GM12878 (cell line): ENCODE results near the gene B3GALNT1.

Experiments used
- BHLHE40 ChIP-seq, 2 experiments: fragments of 450-650 bp in 1 of 2; IDR thresholded peaks; 2 replicates each; pipeline ENCODE4 v1.6.1; 2011 to 2017; ENCODE audit warnings: low read depth in 2 of 2, borderline replicate concordance in 1 of 2, improper control_type of control experiment in 1 of 2, low read length in 1 of 2, mild to moderate bottlenecking in 1 of 2
- EGR1 ChIP-seq, 2 experiments: IDR thresholded peaks; 1 replicate in 1 of 2; 2 replicates in 1 of 2; pipeline ENCODE4 v1.6.1; 2011 to 2012; ENCODE audit warnings: low read depth in 2 of 2, low read length in 2 of 2, borderline replicate concordance in 1 of 2, mild to moderate bottlenecking in 1 of 2, moderate library complexity in 1 of 2
- FOXK2 ChIP-seq: fragments of 450-650 bp; IDR thresholded peaks from 2 replicates; pipeline ENCODE4 v1.6.1; 2017; ENCODE audit warnings: mild to moderate bottlenecking, moderate library complexity
- HCFC1 ChIP-seq: fragments of 150-350 bp; IDR thresholded peaks from 2 replicates; pipeline ENCODE4 v1.6.1; 2014; ENCODE audit warnings: low read length
- HDAC2 ChIP-seq: fragments of 200-600 bp; sonication (generic); IDR thresholded peaks from 2 replicates; pipeline ENCODE4 v1.6.1; 2017
- NFIC ChIP-seq: IDR thresholded peaks from 2 replicates; pipeline ENCODE4 v1.6.1; 2012; ENCODE audit warnings: low read depth, mild to moderate bottlenecking, inconsistent platforms, low read length, moderate library complexity
- NFXL1 ChIP-seq: fragments of 450-650 bp; IDR thresholded peaks from 2 replicates; pipeline ENCODE4 v1.6.1; 2017; ENCODE audit warnings: antibody characterized with exemption, mild to moderate bottlenecking, borderline replicate concordance
- POLR2A ChIP-seq: IDR thresholded peaks from 2 replicates; pipeline ENCODE4 v1.6.1; 2011; ENCODE audit warnings: low read depth, mild to moderate bottlenecking, low read length
- ZNF274 ChIP-seq: IDR thresholded peaks from one replicate; pipeline ENCODE4 v1.8.0; 2011; ENCODE audit not compliant: insufficient read length, insufficient read depth
- TF ChIP-seq, protein P1 (sequence below): IDR thresholded peaks from 2 replicates; pipeline ENCODE4 v1.6.1; 2012; ENCODE audit warnings: mild to moderate bottlenecking, low read depth, low read length
- TF ChIP-seq, protein P2 (sequence below), 3 experiments: IDR thresholded peaks in 2 of 3; conservative IDR thresholded peaks in 1 of 3; 2 replicates each; pipeline ENCODE4 v1.5.1; 2011; ENCODE audit warnings: low read depth in 3 of 3, low read length in 3 of 3, mild to moderate bottlenecking in 3 of 3, control low read depth in 2 of 3, moderate library complexity in 2 of 3, inconsistent platforms in 1 of 3, mixed read lengths in 1 of 3; ENCODE audit not compliant: control insufficient read depth in 2 of 3, insufficient read depth in 1 of 3; ENCODE audit errors: extremely low read depth in 1 of 3
- TF ChIP-seq, protein P3 (sequence below): IDR thresholded peaks from 2 replicates; pipeline ENCODE4 v1.6.1; 2011; ENCODE audit warnings: mild to moderate bottlenecking, low read depth, low read length, moderate library complexity; ENCODE audit not compliant: insufficient replicate concordance
- TF ChIP-seq, protein P4 (sequence below): fragments of 450-650 bp; IDR thresholded peaks from 2 replicates; pipeline ENCODE4 v1.6.1; 2017; ENCODE audit warnings: mild to moderate bottlenecking

- no peak for TF ChIP-seq ZNF274
- TF ChIP-seq, protein P1, sequence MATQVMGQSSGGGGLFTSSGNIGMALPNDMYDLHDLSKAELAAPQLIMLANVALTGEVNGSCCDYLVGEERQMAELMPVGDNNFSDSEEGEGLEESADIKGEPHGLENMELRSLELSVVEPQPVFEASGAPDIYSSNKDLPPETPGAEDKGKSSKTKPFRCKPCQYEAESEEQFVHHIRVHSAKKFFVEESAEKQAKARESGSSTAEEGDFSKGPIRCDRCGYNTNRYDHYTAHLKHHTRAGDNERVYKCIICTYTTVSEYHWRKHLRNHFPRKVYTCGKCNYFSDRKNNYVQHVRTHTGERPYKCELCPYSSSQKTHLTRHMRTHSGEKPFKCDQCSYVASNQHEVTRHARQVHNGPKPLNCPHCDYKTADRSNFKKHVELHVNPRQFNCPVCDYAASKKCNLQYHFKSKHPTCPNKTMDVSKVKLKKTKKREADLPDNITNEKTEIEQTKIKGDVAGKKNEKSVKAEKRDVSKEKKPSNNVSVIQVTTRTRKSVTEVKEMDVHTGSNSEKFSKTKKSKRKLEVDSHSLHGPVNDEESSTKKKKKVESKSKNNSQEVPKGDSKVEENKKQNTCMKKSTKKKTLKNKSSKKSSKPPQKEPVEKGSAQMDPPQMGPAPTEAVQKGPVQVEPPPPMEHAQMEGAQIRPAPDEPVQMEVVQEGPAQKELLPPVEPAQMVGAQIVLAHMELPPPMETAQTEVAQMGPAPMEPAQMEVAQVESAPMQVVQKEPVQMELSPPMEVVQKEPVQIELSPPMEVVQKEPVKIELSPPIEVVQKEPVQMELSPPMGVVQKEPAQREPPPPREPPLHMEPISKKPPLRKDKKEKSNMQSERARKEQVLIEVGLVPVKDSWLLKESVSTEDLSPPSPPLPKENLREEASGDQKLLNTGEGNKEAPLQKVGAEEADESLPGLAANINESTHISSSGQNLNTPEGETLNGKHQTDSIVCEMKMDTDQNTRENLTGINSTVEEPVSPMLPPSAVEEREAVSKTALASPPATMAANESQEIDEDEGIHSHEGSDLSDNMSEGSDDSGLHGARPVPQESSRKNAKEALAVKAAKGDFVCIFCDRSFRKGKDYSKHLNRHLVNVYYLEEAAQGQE: no peak
- TF ChIP-seq, protein P2, sequence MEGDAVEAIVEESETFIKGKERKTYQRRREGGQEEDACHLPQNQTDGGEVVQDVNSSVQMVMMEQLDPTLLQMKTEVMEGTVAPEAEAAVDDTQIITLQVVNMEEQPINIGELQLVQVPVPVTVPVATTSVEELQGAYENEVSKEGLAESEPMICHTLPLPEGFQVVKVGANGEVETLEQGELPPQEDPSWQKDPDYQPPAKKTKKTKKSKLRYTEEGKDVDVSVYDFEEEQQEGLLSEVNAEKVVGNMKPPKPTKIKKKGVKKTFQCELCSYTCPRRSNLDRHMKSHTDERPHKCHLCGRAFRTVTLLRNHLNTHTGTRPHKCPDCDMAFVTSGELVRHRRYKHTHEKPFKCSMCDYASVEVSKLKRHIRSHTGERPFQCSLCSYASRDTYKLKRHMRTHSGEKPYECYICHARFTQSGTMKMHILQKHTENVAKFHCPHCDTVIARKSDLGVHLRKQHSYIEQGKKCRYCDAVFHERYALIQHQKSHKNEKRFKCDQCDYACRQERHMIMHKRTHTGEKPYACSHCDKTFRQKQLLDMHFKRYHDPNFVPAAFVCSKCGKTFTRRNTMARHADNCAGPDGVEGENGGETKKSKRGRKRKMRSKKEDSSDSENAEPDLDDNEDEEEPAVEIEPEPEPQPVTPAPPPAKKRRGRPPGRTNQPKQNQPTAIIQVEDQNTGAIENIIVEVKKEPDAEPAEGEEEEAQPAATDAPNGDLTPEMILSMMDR (IDR thresholded peaks at IDR 0.05 in 2 of 3, conservative IDR thresholded peaks at IDR 0.05 in 1 of 3; ENCODE audit: control insufficient read depth in 2 of 3, extremely low read depth in 1 of 3, insufficient read depth in 1 of 3, low read depth in 3 of 3, low read length in 3 of 3): no peak
- no peak for TF ChIP-seq NFXL1
- TF ChIP-seq EGR1 (IDR thresholded peaks at IDR 0.05; ENCODE audit: borderline replicate concordance in 1 of 2, low read depth in 2 of 2, low read length in 2 of 2): no peak
- TF ChIP-seq POLR2A: no peak
- TF ChIP-seq HDAC2: no peak
- no peak for TF ChIP-seq BHLHE40 (IDR thresholded peaks at IDR 0.05; ENCODE audit: borderline replicate concordance in 1 of 2, low read depth in 2 of 2, low read length in 1 of 2)
- TF ChIP-seq, protein P3, sequence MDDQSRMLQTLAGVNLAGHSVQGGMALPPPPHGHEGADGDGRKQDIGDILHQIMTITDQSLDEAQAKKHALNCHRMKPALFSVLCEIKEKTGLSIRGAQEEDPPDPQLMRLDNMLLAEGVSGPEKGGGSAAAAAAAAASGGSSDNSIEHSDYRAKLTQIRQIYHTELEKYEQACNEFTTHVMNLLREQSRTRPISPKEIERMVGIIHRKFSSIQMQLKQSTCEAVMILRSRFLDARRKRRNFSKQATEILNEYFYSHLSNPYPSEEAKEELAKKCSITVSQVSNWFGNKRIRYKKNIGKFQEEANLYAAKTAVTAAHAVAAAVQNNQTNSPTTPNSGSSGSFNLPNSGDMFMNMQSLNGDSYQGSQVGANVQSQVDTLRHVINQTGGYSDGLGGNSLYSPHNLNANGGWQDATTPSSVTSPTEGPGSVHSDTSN: no peak
- TF ChIP-seq NFIC: no peak
- no peak for TF ChIP-seq FOXK2
- TF ChIP-seq, protein P4, sequence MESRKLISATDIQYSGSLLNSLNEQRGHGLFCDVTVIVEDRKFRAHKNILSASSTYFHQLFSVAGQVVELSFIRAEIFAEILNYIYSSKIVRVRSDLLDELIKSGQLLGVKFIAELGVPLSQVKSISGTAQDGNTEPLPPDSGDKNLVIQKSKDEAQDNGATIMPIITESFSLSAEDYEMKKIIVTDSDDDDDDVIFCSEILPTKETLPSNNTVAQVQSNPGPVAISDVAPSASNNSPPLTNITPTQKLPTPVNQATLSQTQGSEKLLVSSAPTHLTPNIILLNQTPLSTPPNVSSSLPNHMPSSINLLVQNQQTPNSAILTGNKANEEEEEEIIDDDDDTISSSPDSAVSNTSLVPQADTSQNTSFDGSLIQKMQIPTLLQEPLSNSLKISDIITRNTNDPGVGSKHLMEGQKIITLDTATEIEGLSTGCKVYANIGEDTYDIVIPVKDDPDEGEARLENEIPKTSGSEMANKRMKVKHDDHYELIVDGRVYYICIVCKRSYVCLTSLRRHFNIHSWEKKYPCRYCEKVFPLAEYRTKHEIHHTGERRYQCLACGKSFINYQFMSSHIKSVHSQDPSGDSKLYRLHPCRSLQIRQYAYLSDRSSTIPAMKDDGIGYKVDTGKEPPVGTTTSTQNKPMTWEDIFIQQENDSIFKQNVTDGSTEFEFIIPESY: no peak
- no peak for TF ChIP-seq HCFC1
These were observed 44.9 kb upstream of the B3GALNT1 start for GRCh38 chr3:161150001-161150525.
